GM23338 (cell line): ENCODE results near the gene TMEM163. TPM values are rescaled to one million over a fixed set of nuclear protein-coding genes. Genes with fewer than 3 reads are reported as not detected.

ENCODE experiments used
- ATAC-seq: fragments of 200-7000 bp; cut with Tn5 transposase; 3 replicates; pipeline ENCODE4 v1.9.1; 2020
- DNase-seq: peaks from one replicate; pipeline ENCODE4 v3.0.0-alpha.2; 2015; ENCODE audit warnings: low spot score
- H2AFZ ChIP-seq: fragments of 200-600 bp; sonication (generic); 2 replicates; pipeline ENCODE4 v1.8.0; 2016; ENCODE audit warnings: antibody characterized with exemption, mild to moderate bottlenecking, moderate library complexity
- H3F3A ChIP-seq: fragments of 200-600 bp; sonication (generic); replicated peaks from 2 replicates; pipeline ENCODE4 v1.8.0; 2017; ENCODE audit warnings: antibody characterized with exemption, mixed run types, low read depth
- H3K27ac ChIP-seq: fragments of 200-600 bp; sonication (generic); 2 replicates; pipeline ENCODE4 v1.6.1; 2016; ENCODE audit warnings: low read depth
- H3K27me3 ChIP-seq: fragments of 200-600 bp; sonication (generic); 2 replicates; pipeline ENCODE4 v1.8.0; 2016; ENCODE audit warnings: mild to moderate bottlenecking, mixed run types, moderate library complexity; ENCODE audit not compliant: insufficient read depth
- H3K36me3 ChIP-seq: fragments of 200-600 bp; sonication (generic); 2 replicates; pipeline ENCODE4 v1.8.0; 2016; ENCODE audit warnings: mild to moderate bottlenecking; ENCODE audit not compliant: insufficient read depth
- H3K4me1 ChIP-seq: fragments of 200-600 bp; sonication (generic); 2 replicates; pipeline ENCODE4 v1.8.0; 2016; ENCODE audit warnings: mild to moderate bottlenecking, moderate library complexity; ENCODE audit not compliant: insufficient read depth
- H3K4me2 ChIP-seq: fragments of 200-600 bp; sonication (generic); 2 replicates; pipeline ENCODE4 v1.7.1; 2017; ENCODE audit warnings: mixed run types
- H3K4me3 ChIP-seq: fragments of 200-600 bp; sonication (generic); 2 replicates; pipeline ENCODE4 v1.6.1; 2016; ENCODE audit warnings: mixed run types
- H3K79me2 ChIP-seq: fragments of 200-600 bp; sonication (generic); replicated peaks from 2 replicates; pipeline ENCODE4 v1.8.0; 2017; ENCODE audit warnings: mild to moderate bottlenecking; ENCODE audit not compliant: insufficient read depth
- H3K9me2 ChIP-seq: fragments of 200-600 bp; sonication (generic); 2 replicates; pipeline ENCODE4 v1.8.0; 2017; ENCODE audit not compliant: insufficient read depth
- H4K20me1 ChIP-seq: fragments of 200-600 bp; sonication (generic); replicated peaks from 2 replicates; pipeline ENCODE4 v1.8.0; 2017; ENCODE audit warnings: mild to moderate bottlenecking; ENCODE audit not compliant: insufficient read depth
- H3K27ac Mint-ChIP-seq: 2 replicates; pipeline ENCODE4 v1.8.0; 2020; ENCODE audit warnings: inconsistent platforms, mild to moderate bottlenecking, moderate library complexity, mixed read lengths
- H3K27me3 Mint-ChIP-seq: 3 replicates; pipeline ENCODE4 v1.8.0; 2022; ENCODE audit warnings: low read depth, mild to moderate bottlenecking, moderate library complexity, mixed read lengths, inconsistent platforms; ENCODE audit not compliant: insufficient read depth, poor library complexity
- H3K36me3 Mint-ChIP-seq: 3 replicates; pipeline ENCODE4 v1.8.0; 2021; ENCODE audit warnings: low read depth, mild to moderate bottlenecking, inconsistent platforms, moderate library complexity, mixed read lengths
- H3K4me1 Mint-ChIP-seq: 3 replicates; pipeline ENCODE4 v1.8.0; 2020; ENCODE audit warnings: mild to moderate bottlenecking, inconsistent platforms, mixed read lengths
- H3K4me3 Mint-ChIP-seq: 3 replicates; pipeline ENCODE4 v1.8.0; 2021; ENCODE audit warnings: moderate library complexity, mild to moderate bottlenecking, inconsistent platforms, mixed read lengths
- H3K9me3 Mint-ChIP-seq: 3 replicates; pipeline ENCODE4 v1.8.0; 2020; ENCODE audit warnings: moderate library complexity, mild to moderate bottlenecking, inconsistent platforms, mixed read lengths
- CREB1 ChIP-seq: fragments of 250-450 bp; sonication (Bioruptor Pico); IDR thresholded peaks from 2 replicates; pipeline ENCODE4 v1.5.0; 2020; ENCODE audit warnings: low read depth, mild to moderate bottlenecking, moderate library complexity
- CTCF ChIP-seq, 2 experiments: fragments of 200-600 bp in 1 of 2; sonication (generic) in 1 of 2; conservative IDR thresholded peaks; 2 replicates each; pipeline versions ENCODE4 v1.5.1 to v1.6.1; 2016 to 2017; ENCODE audit warnings: antibody characterized with exemption in 2 of 2, low read depth in 2 of 2, mild to moderate bottlenecking in 2 of 2, moderate library complexity in 1 of 2
- ETS1 ChIP-seq: IDR thresholded peaks from 2 replicates; pipeline ENCODE4 v1.6.1; 2016; ENCODE audit warnings: antibody characterized with exemption
- EZH2 ChIP-seq: fragments of 200-600 bp; sonication (generic); IDR thresholded peaks from one replicate; pipeline ENCODE4 v1.8.0; 2017; ENCODE audit warnings: antibody characterized with exemption, mild to moderate bottlenecking, low read depth; ENCODE audit not compliant: unreplicated experiment
- EZH2phosphoT487 ChIP-seq: fragments of 200-600 bp; sonication (generic); IDR thresholded peaks from one replicate; pipeline ENCODE4 v1.8.1; 2018; ENCODE audit warnings: antibody characterized with exemption; ENCODE audit not compliant: unreplicated experiment
- JUNB ChIP-seq: IDR thresholded peaks from one replicate; pipeline ENCODE4 v1.6.1; 2016; ENCODE audit warnings: antibody characterized with exemption; ENCODE audit not compliant: unreplicated experiment
- NANOG ChIP-seq: IDR thresholded peaks from 2 replicates; pipeline ENCODE4 v1.6.1; 2016; ENCODE audit warnings: antibody characterized with exemption, borderline replicate concordance
- POLR2AphosphoS5 ChIP-seq: IDR thresholded peaks from 2 replicates; pipeline ENCODE4 v1.6.1; 2016; ENCODE audit warnings: antibody characterized with exemption, low read depth
- REST ChIP-seq: IDR thresholded peaks from one replicate; pipeline ENCODE4 v1.6.1; 2018; ENCODE audit warnings: antibody characterized with exemption; ENCODE audit not compliant: unreplicated experiment
- STAT1 ChIP-seq: IDR thresholded peaks from one replicate; pipeline ENCODE4 v1.6.1; 2016; ENCODE audit warnings: antibody characterized with exemption; ENCODE audit not compliant: unreplicated experiment
- ZNF114 ChIP-seq: fragments of 250-450 bp; sonication (Bioruptor Pico); IDR thresholded peaks from 2 replicates; pipeline ENCODE4 v1.5.0; 2020; ENCODE audit warnings: mild to moderate bottlenecking, moderate library complexity
- ZNF331 ChIP-seq: fragments of 250-450 bp; sonication (Bioruptor Pico); IDR thresholded peaks from 2 replicates; pipeline ENCODE4 v1.5.0; 2020; ENCODE audit warnings: low read depth, mild to moderate bottlenecking, moderate library complexity
- ZNF462 ChIP-seq: fragments of 250-450 bp; sonication (Bioruptor Pico); IDR thresholded peaks from 2 replicates; pipeline ENCODE4 v1.5.0; 2020; ENCODE audit warnings: mild to moderate bottlenecking, moderate library complexity
- polyA plus RNA-seq: library from polyadenylated mRNA; unstranded; fragments of >200 nt; fragmentation: Nextera tagmentation; extraction: Ambion mirVana; gene quantifications from 2 replicates; pipeline ENCODE4 v1.2.1, GENCODE V29; 2016
- total RNA-seq: library from RNA; depleted of rRNA; stranded (reverse); fragments of >200 nt; shearing (Covaris generic); gene quantifications from 2 replicates; pipeline ENCODE4 v1.2.3, GENCODE V29; 2014

TMEM163 gene
- total and polyA plus RNA-seq, 2 experiments from 2014 or later, result 1.1 to 1.8 TPM

- H3K27me3 Mint-ChIP-seq, result peaks cover under 1% of the 10 kb centered on the region
- Histone ChIP-seq H3F3A (no peaks in the 10 kb centered on the region), H3K27ac (no peak overlapping the region), H3K27me3 (no peaks in the 10 kb centered on the region), H2AFZ (no peak overlapping the region), H4K20me1 (no peaks in the 10 kb centered on the region), H3K4me3 (no peak overlapping the region), H3K4me2 (no peak overlapping the region), H3K36me3 (no peaks in the 10 kb centered on the region), H3K79me2 (no peaks in the 10 kb centered on the region), H3K9me2 (peaks cover 2% of the 10 kb centered on the region; the same call in 1 of the 2 replicates), H3K4me1 (no peaks in the 10 kb centered on the region)
- H3K4me3 Mint-ChIP-seq, result no peak overlapping the region
- H3K9me3 Mint-ChIP-seq, result no peaks in the 10 kb centered on the region
- TF ChIP-seq ZNF114 (CRISPR knock-in tag) (no peak), ZNF331 (CRISPR knock-in tag) (no peak), ETS1 (no peak), POLR2AphosphoS5 (no peak), ZNF462 (CRISPR knock-in tag) (no peak), STAT1 (no peak), JUNB (no peak), CREB1 (CRISPR knock-in tag) (no peak), REST (no peak), EZH2phosphoT487 (no peak), EZH2 (no peak), CTCF (conservative IDR thresholded peaks at IDR 0.05; ENCODE audit: low read depth in 2 of 2) (no peak), NANOG (no peak)
- H3K4me1 Mint-ChIP-seq, result no peaks in the 10 kb centered on the region; the same call in 2 of the 3 replicates
- H3K27ac Mint-ChIP-seq, result no peak overlapping the region
- ATAC-seq (no peak), DNase-seq (no peak)
- H3K36me3 Mint-ChIP-seq, result no peaks in the 10 kb centered on the region
These were observed 151.1 kb downstream of the TMEM163 start for GRCh38 chr2:134567666-134568065.
